GM12878 (cell line): Measurements from ENCODE around the gene TPH2.

Source experiments
- ATF2 ChIP-seq: IDR thresholded peaks from 2 replicates; pipeline ENCODE4 v1.6.1; 2012; ENCODE audit warnings: low read length, inconsistent platforms
- CHD2 ChIP-seq: IDR thresholded peaks from 2 replicates; pipeline ENCODE4 v1.6.1; 2011; ENCODE audit warnings: low read depth, low read length, improper control_type of control experiment, borderline replicate concordance
- CTCF ChIP-seq, 3 experiments: IDR thresholded peaks in 2 of 3; conservative IDR thresholded peaks in 1 of 3; 2 replicates each; pipeline ENCODE4 v1.5.1; 2011; ENCODE audit warnings: low read depth in 3 of 3, low read length in 3 of 3, mild to moderate bottlenecking in 3 of 3, control low read depth in 2 of 3, moderate library complexity in 2 of 3, inconsistent platforms in 1 of 3, mixed read lengths in 1 of 3; ENCODE audit not compliant: control insufficient read depth in 2 of 3, insufficient read depth in 1 of 3; ENCODE audit errors: extremely low read depth in 1 of 3
- E2F4 ChIP-seq: IDR thresholded peaks from 2 replicates; pipeline ENCODE4 v1.6.1; 2012; ENCODE audit warnings: low read depth, low read length, improper control_type of control experiment
- EZH2 ChIP-seq: IDR thresholded peaks from 2 replicates; pipeline ENCODE4 v1.6.1; 2012; ENCODE audit warnings: low read depth, mild to moderate bottlenecking, control low read depth, inconsistent platforms, low read length, borderline replicate concordance; ENCODE audit not compliant: control insufficient read depth
- FOXM1 ChIP-seq: IDR thresholded peaks from 2 replicates; pipeline ENCODE4 v1.6.1; 2012; ENCODE audit warnings: low read depth, mild to moderate bottlenecking, inconsistent platforms, low read length, moderate library complexity
- POLR2AphosphoS5 ChIP-seq: IDR thresholded peaks from 2 replicates; pipeline ENCODE4 v1.6.1; 2011; ENCODE audit warnings: mild to moderate bottlenecking, low read length, inconsistent platforms
- RELA ChIP-seq: fragments of 450-650 bp; IDR thresholded peaks from 2 replicates; pipeline ENCODE4 v1.8.0; 2014; ENCODE audit warnings: borderline replicate concordance; ENCODE audit not compliant: partially characterized antibody
- SIN3A ChIP-seq: IDR thresholded peaks from 2 replicates; pipeline ENCODE4 v1.6.1; 2012; ENCODE audit warnings: low read depth, low read length, improper control_type of control experiment
- SUZ12 ChIP-seq: fragments of 200-600 bp; sonication (generic); IDR thresholded peaks from one replicate; pipeline ENCODE4 v1.6.1; 2018; ENCODE audit warnings: antibody characterized with exemption, mild to moderate bottlenecking; ENCODE audit not compliant: unreplicated experiment
- ZNF274 ChIP-seq: IDR thresholded peaks from one replicate; pipeline ENCODE4 v1.8.0; 2011; ENCODE audit not compliant: insufficient read length, insufficient read depth

- TF ChIP-seq SUZ12 (no peak), FOXM1 (no peak), CTCF (IDR thresholded peaks at IDR 0.05 in 2 of 3, conservative IDR thresholded peaks at IDR 0.05 in 1 of 3; ENCODE audit: control insufficient read depth in 2 of 3, extremely low read depth in 1 of 3, insufficient read depth in 1 of 3, low read depth in 3 of 3, low read length in 3 of 3) (no peak), CHD2 (no peak), POLR2AphosphoS5 (no peak), ZNF274 (no peak), E2F4 (no peak), RELA (no peak), SIN3A (no peak), EZH2 (no peak), ATF2 (no peak)
Measured at GRCh38 chr12:71981149-71981548, 42.5 kb downstream of the TPH2 start.
